ENCODE measurements around the gene GPR183.

Gene GPR183

DNA sequence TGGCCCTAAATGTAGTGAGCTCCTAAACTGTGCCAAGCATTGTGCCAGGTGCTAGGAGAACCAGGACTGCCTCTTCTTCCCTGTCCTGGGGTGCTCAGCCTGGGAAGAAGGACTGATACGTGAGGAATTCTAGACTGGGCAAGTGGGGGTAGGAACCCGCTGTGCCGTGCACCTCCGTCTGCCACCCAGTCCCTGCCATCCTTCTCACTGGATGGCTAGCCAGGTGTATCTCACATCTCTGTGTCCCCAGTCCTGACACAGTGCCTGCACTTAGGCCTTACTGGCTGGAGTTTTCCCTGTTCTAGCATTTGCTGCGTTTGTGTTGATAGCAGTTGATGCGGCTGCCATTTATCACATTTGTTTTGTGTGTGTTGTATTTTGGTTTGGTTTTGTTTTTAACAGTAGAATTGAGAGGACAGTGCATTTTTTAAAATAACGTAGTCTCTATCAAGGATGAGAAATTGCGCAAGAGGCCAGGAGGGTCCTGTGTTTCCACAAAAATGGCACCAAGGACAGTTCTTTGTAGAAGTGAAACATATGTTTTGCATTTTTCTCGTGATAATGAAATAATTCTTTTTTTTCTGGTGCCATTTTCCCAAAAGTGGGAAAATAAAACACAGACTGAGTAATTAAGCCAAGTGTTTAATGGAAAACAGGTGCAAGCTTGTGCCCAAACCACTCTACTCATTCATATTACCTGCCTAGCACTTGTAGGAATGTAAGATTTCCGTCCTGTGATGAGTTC is 4.7 kb upstream of the GPR183 start:
- TF ChIP-seq TCF12 (IDR thresholded peaks at IDR 0.05; ENCODE audit: low read depth) (no peak), RAD21 (IDR thresholded peaks at IDR 0.05; ENCODE audit: low read depth) (no peak), CREB1 (IDR thresholded peaks at IDR 0.05; ENCODE audit: low read depth) (no peak), ZBTB7A (IDR thresholded peaks at IDR 0.05; ENCODE audit: low read depth) (no peak), NFIC (IDR thresholded peaks at IDR 0.05) (no peak), YY1 (IDR thresholded peaks at IDR 0.05; ENCODE audit: low read depth) (no peak), EP300 (IDR thresholded peaks at IDR 0.05; ENCODE audit: borderline replicate concordance) (no peak), EGR1 (IDR thresholded peaks at IDR 0.05) (no peak), CEBPB (IDR thresholded peaks at IDR 0.05) (peak; percentile 90)
- TF ChIP-seq, protein P1, sequence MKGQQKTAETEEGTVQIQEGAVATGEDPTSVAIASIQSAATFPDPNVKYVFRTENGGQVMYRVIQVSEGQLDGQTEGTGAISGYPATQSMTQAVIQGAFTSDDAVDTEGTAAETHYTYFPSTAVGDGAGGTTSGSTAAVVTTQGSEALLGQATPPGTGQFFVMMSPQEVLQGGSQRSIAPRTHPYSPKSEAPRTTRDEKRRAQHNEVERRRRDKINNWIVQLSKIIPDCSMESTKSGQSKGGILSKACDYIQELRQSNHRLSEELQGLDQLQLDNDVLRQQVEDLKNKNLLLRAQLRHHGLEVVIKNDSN (IDR thresholded peaks at IDR 0.05): no peak
- TF ChIP-seq, protein P2, sequence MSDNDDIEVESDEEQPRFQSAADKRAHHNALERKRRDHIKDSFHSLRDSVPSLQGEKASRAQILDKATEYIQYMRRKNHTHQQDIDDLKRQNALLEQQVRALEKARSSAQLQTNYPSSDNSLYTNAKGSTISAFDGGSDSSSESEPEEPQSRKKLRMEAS (IDR thresholded peaks at IDR 0.05): no peak
- TF ChIP-seq, protein P3, sequence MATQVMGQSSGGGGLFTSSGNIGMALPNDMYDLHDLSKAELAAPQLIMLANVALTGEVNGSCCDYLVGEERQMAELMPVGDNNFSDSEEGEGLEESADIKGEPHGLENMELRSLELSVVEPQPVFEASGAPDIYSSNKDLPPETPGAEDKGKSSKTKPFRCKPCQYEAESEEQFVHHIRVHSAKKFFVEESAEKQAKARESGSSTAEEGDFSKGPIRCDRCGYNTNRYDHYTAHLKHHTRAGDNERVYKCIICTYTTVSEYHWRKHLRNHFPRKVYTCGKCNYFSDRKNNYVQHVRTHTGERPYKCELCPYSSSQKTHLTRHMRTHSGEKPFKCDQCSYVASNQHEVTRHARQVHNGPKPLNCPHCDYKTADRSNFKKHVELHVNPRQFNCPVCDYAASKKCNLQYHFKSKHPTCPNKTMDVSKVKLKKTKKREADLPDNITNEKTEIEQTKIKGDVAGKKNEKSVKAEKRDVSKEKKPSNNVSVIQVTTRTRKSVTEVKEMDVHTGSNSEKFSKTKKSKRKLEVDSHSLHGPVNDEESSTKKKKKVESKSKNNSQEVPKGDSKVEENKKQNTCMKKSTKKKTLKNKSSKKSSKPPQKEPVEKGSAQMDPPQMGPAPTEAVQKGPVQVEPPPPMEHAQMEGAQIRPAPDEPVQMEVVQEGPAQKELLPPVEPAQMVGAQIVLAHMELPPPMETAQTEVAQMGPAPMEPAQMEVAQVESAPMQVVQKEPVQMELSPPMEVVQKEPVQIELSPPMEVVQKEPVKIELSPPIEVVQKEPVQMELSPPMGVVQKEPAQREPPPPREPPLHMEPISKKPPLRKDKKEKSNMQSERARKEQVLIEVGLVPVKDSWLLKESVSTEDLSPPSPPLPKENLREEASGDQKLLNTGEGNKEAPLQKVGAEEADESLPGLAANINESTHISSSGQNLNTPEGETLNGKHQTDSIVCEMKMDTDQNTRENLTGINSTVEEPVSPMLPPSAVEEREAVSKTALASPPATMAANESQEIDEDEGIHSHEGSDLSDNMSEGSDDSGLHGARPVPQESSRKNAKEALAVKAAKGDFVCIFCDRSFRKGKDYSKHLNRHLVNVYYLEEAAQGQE (IDR thresholded peaks at IDR 0.05; ENCODE audit: low read depth): peak; percentile 59

DNA sequence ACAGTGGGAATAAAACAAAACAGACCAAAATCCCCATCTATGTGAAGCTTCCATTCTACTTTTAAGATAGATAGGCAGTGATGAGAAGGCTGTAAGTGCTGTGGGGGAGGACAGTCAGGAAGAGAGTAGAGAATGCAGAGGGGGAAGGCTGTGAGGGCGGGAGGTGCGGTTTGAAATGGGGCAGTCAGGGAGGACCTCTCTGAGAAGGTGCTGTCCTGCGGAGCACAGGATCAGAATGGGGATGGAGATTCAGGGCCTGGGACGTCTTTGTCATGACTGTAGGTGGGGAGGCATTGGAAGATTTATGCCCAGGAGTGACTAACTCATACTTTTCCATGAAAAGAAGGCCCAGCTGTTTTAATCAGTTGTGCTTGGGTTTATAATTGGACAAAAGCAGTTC is 3.9 kb upstream of the GPR183 start:
- TF ChIP-seq NFIC (IDR thresholded peaks at IDR 0.05) (no peak), ZBTB7A (IDR thresholded peaks at IDR 0.05; ENCODE audit: low read depth) (no peak), YY1 (IDR thresholded peaks at IDR 0.05; ENCODE audit: low read depth) (no peak), TEAD4 (IDR thresholded peaks at IDR 0.05) (no peak), CEBPB (IDR thresholded peaks at IDR 0.05) (no peak), TAF1 (IDR thresholded peaks at IDR 0.05; ENCODE audit: low read depth) (no peak)
- TF ChIP-seq, protein P2 (IDR thresholded peaks at IDR 0.05): no peak
- TF ChIP-seq, protein P3 (IDR thresholded peaks at IDR 0.05; ENCODE audit: low read depth): no peak

DNA sequence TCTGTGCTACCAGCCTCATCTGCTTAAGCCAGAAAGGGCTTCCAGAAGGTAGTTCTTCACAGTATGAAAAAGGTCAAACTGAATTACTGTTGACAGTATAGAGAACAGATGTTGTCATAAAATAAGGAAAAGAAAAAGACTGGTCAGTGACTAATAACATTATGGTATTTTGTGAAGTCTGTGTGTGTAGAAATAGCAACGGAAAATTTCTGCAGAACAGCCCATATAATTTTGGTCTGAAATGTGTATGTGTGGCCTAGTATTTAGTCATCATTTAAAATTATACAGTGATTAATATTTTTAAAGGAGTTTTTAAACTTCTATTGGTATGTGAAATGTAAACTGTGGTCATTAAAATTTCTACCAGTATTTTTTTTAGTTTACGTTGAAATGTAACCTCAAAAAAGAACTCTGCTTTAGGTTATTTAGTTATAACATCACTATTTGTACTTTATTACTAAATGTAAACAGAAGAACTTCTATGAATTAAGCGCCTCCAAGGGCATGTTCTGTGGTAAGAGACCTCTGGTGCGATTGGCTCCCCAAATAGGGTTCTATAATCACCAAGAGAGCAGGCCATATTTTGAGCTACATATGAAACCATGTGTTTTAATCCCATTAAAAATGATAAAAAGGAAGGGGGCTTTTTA is 3.3 kb upstream of the GPR183 start:
- TF ChIP-seq ZBTB7A (IDR thresholded peaks at IDR 0.05; ENCODE audit: low read depth): no peak
- no peak for TF ChIP-seq NFIC (IDR thresholded peaks at IDR 0.05)
- no peak for TF ChIP-seq TEAD4 (IDR thresholded peaks at IDR 0.05)
- TF ChIP-seq, protein P1 (IDR thresholded peaks at IDR 0.05): no peak
- no peak for TF ChIP-seq CEBPB (IDR thresholded peaks at IDR 0.05)

DNA sequence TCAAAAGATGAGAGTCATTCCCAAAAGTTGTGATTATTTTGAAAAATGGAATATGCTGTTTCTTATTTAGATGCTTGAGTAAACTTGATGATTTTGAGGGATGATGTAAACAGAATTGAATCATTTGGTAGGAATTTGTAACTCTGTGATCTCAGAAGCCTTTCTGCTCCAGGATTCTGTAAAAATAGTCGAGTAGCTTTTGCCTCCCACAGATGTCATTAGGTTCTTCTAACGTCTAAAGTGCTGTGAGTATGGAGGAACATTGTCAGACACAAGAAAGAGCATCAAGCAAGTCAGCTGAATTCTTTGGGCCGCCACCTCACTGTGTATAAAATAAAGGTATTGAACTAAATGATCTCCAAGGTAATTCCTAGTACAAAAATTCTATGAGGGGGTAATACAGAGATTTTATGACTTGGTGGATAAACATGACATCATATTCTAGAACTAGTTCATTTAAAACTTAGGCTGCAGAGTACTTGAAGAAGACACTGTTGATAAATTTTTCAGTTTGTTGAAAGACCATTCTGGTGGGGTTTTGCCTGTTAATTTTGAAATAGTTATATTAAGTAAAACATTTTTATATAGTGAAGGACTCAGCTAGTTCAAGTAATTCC is 1.4 kb upstream of the GPR183 start:
- TF ChIP-seq NFIC (IDR thresholded peaks at IDR 0.05) (no peak), YY1 (IDR thresholded peaks at IDR 0.05; ENCODE audit: low read depth) (no peak), EP300 (IDR thresholded peaks at IDR 0.05; ENCODE audit: borderline replicate concordance) (no peak), ZBTB7A (IDR thresholded peaks at IDR 0.05; ENCODE audit: low read depth) (no peak), EGR1 (IDR thresholded peaks at IDR 0.05) (no peak), FOXM1 (IDR thresholded peaks at IDR 0.05; ENCODE audit: borderline replicate concordance, low read depth) (no peak)

DNA sequence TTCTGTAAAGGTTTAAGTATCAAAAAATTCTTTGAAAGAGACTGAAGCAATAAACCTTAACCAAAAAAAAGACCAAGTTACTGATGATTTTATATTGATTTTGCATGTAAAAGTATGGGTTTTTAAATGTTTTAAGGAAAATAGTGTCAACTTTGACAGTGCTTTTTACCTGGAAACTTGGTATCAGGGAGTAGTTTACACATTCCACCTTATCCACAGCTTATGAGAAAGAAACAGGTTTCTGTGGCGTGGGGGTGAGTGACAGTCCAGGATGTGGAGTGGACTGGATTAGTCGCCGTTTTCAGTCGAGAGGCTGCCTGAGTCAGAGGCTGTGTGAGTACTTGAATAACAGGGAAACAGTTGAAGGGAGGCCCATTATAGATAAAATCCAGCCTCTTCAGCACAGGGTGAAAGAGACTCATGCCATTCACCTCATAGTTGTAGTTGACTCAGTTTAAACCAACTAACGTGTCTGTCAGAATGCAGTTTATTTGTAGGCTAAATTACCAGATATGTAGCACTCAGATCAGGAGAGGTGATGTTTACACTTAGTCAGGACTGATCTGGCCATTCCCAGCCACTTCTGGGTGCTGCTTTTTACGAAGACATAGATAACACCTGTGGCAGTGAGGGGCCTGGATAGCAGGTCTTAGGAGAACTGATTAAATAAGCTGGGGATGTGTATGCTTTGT is 595 bp upstream of the GPR183 start:
- TF ChIP-seq EP300 (IDR thresholded peaks at IDR 0.05; ENCODE audit: borderline replicate concordance): no peak
- TF ChIP-seq, protein P2 (IDR thresholded peaks at IDR 0.05): no peak
- TF ChIP-seq FOXM1 (IDR thresholded peaks at IDR 0.05; ENCODE audit: borderline replicate concordance, low read depth): no peak
- no peak for TF ChIP-seq YY1 (IDR thresholded peaks at IDR 0.05; ENCODE audit: low read depth)
- no peak for TF ChIP-seq TEAD4 (IDR thresholded peaks at IDR 0.05)
- TF ChIP-seq, protein P3 (IDR thresholded peaks at IDR 0.05; ENCODE audit: low read depth): no peak
- no peak for TF ChIP-seq ZBTB7A (IDR thresholded peaks at IDR 0.05; ENCODE audit: low read depth)
- no peak for TF ChIP-seq EGR1 (IDR thresholded peaks at IDR 0.05)
- no peak for TF ChIP-seq CREB1 (IDR thresholded peaks at IDR 0.05; ENCODE audit: low read depth)
- no peak for TF ChIP-seq NFIC (IDR thresholded peaks at IDR 0.05)
- TF ChIP-seq TCF12 (IDR thresholded peaks at IDR 0.05; ENCODE audit: low read depth): no peak

Data from Ishikawa (cell line).